ENCODE measurements around the gene RALGAPB.

The RALGAPB gene

GRCh38 chr20:38479596-38479995 lies 7.0 kb downstream of the RALGAPB start:
- Histone ChIP-seq H3K79me2 (ENCODE audit: insufficient read depth, low read length) (peaks cover 90% of the 10 kb centered on the region), H3K4me2 (ENCODE audit: low read depth, low read length, poor library complexity, severe bottlenecking) (no peak overlapping the region), H4K20me1 (ENCODE audit: low read depth, low read length) (peaks cover 5% of the 10 kb centered on the region; the same call in 1 of the 2 replicates)

DNA sequence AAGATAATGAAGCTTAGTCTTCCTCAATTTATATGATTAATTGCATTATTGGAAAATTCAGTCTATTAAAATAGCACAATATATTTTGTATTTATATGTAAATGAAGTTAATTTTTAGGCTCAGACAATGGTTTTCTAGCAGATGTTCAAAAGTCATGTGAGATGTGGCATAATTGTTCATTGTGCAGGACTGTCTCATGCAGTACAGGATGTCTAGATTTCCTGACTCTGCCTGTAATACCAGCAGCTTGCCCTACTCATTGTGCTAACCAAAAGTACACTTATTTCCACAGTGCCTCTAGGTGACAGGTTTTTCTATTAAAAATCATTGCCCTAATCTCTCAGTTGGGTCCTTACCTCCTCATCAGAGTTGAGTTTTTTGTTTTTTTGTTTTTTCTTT lies 12.4 kb downstream of the RALGAPB start:
- H3K4me3 ChIP-seq (ENCODE audit: insufficient read depth, low read length, poor library complexity, severe bottlenecking) = no peak overlapping the region
- H3F3A ChIP-seq (ENCODE audit: insufficient read depth) = no peaks in the 10 kb centered on the region
- no peaks in the 10 kb centered on the region for H3K9me2 ChIP-seq (replicated peaks; ENCODE audit: insufficient read depth, low read length)
- H4K20me1 ChIP-seq (ENCODE audit: low read depth, low read length) = peaks cover 5% of the 10 kb centered on the region; the same call in 1 of the 2 replicates
- TF ChIP-seq, protein P1, sequence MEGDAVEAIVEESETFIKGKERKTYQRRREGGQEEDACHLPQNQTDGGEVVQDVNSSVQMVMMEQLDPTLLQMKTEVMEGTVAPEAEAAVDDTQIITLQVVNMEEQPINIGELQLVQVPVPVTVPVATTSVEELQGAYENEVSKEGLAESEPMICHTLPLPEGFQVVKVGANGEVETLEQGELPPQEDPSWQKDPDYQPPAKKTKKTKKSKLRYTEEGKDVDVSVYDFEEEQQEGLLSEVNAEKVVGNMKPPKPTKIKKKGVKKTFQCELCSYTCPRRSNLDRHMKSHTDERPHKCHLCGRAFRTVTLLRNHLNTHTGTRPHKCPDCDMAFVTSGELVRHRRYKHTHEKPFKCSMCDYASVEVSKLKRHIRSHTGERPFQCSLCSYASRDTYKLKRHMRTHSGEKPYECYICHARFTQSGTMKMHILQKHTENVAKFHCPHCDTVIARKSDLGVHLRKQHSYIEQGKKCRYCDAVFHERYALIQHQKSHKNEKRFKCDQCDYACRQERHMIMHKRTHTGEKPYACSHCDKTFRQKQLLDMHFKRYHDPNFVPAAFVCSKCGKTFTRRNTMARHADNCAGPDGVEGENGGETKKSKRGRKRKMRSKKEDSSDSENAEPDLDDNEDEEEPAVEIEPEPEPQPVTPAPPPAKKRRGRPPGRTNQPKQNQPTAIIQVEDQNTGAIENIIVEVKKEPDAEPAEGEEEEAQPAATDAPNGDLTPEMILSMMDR (IDR thresholded peaks at IDR 0.05; ENCODE audit: insufficient read depth, low read length, poor library complexity, severe bottlenecking) = no peak
- no peaks in the 10 kb centered on the region for H3K27me3 ChIP-seq (ENCODE audit: low read length)
- H3K79me2 ChIP-seq (ENCODE audit: insufficient read depth, low read length) = peaks cover 52% of the 10 kb centered on the region
- H3K9me3 ChIP-seq (ENCODE audit: insufficient read depth, low read length) = no peaks in the 10 kb centered on the region
- H3K9ac ChIP-seq (ENCODE audit: low read length) = no peak overlapping the region
- no peak overlapping the region for H3K27ac ChIP-seq (ENCODE audit: low read depth, low read length)
- H2AFZ ChIP-seq (ENCODE audit: low read depth, low read length, severe bottlenecking) = no peak overlapping the region
- H3K4me2 ChIP-seq (ENCODE audit: low read depth, low read length, poor library complexity, severe bottlenecking) = no peak overlapping the region
- 0 out of 2 replicates have a peak, but pooled peaks cover 7% of the 10 kb centered on the region for H3K36me3 ChIP-seq (ENCODE audit: low read length)

More at GRCh38 chr20:38479596-38479995, 7.0 kb downstream of the RALGAPB start:
- H3K9me2 ChIP-seq (replicated peaks; ENCODE audit: insufficient read depth, low read length) = no peaks in the 10 kb centered on the region
- H3K9ac ChIP-seq (ENCODE audit: low read length) = no peak overlapping the region
- H3K9me3 ChIP-seq (ENCODE audit: insufficient read depth, low read length) = no peaks in the 10 kb centered on the region
- no peaks in the 10 kb centered on the region for H3F3A ChIP-seq (ENCODE audit: insufficient read depth)
- no peak overlapping the region for H3K4me3 ChIP-seq (ENCODE audit: insufficient read depth, low read length, poor library complexity, severe bottlenecking)
- TF ChIP-seq, protein P1 (IDR thresholded peaks at IDR 0.05; ENCODE audit: insufficient read depth, low read length, poor library complexity, severe bottlenecking) = no peak
- no peak for TF ChIP-seq EZH2phosphoT487 (conservative IDR thresholded peaks at IDR 0.05; ENCODE audit: low read length)
- H3K27ac ChIP-seq (ENCODE audit: low read depth, low read length) = no peak overlapping the region
- no peaks in the 10 kb centered on the region for H3K27me3 ChIP-seq (ENCODE audit: low read length)
- H2AFZ ChIP-seq (ENCODE audit: low read depth, low read length, severe bottlenecking) = no peak overlapping the region
- no peaks in the 10 kb centered on the region for H3K36me3 ChIP-seq (ENCODE audit: low read length)

- H3K79me2 ChIP-seq (ENCODE audit: insufficient read depth, low read length) = peaks cover 25% of the 10 kb centered on the region
- H3K9me3 ChIP-seq (ENCODE audit: insufficient read depth, low read length) = no peaks in the 10 kb centered on the region
- no peak overlapping the region for H3K27ac ChIP-seq (ENCODE audit: low read depth, low read length)
- no peaks in the 10 kb centered on the region for H3K9me2 ChIP-seq (replicated peaks; ENCODE audit: insufficient read depth, low read length)
- no peaks in the 10 kb centered on the region for H3F3A ChIP-seq (ENCODE audit: insufficient read depth)
- H3K27me3 ChIP-seq (ENCODE audit: low read length) = no peaks in the 10 kb centered on the region
- peaks cover 4% of the 10 kb centered on the region for H4K20me1 ChIP-seq (ENCODE audit: low read depth, low read length)
- TF ChIP-seq, protein P1 (IDR thresholded peaks at IDR 0.05; ENCODE audit: insufficient read depth, low read length, poor library complexity, severe bottlenecking) = no peak
- no peak for TF ChIP-seq EZH2phosphoT487 (conservative IDR thresholded peaks at IDR 0.05; ENCODE audit: low read length)
- H3K4me3 ChIP-seq (ENCODE audit: insufficient read depth, low read length, poor library complexity, severe bottlenecking) = no peak overlapping the region
- no peak overlapping the region for H3K9ac ChIP-seq (ENCODE audit: low read length)
- peaks cover 31% of the 10 kb centered on the region for H3K36me3 ChIP-seq (ENCODE audit: low read length)
- H3K4me2 ChIP-seq (ENCODE audit: low read depth, low read length, poor library complexity, severe bottlenecking) = no peak overlapping the region
- no peak overlapping the region for H2AFZ ChIP-seq (ENCODE audit: low read depth, low read length, severe bottlenecking)
Observed at GRCh38 chr20:38489181-38489580, 16.5 kb downstream of the RALGAPB start.
